Measurements from ENCODE around the gene GTF2F2. TPM values are rescaled to one million over a fixed set of nuclear protein-coding genes. Genes with fewer than 3 reads are reported as not detected.

GTF2F2 gene
- total RNA-seq, 4 donors from 2014 or later, result 24.5 to 35.0 (median 30.5) TPM

GRCh38 chr13:45327253-45327955 lies 207.1 kb downstream of the GTF2F2 start:
- no peak for DNase-seq (ENCODE audit: low spot score in 2 of 2)
- Histone ChIP-seq H3K4me3 (no peak overlapping the region), H3K4me1 (peaks cover 23% of the 10 kb centered on the region), H3K9me3 (no peaks in the 10 kb centered on the region), H3K27ac (no peak overlapping the region), H3K36me3 (no peaks in the 10 kb centered on the region), H3K27me3 (no peaks in the 10 kb centered on the region)
- WGBS, result 74% methylated on average over 9 of the region's 9 CpGs
- TF ChIP-seq CTCF (IDR thresholded peaks at IDR 0.05) (no peak), POLR2A (IDR thresholded peaks at IDR 0.05) (no peak), EP300 (IDR thresholded peaks at IDR 0.05) (no peak), POLR2AphosphoS5 (IDR thresholded peaks at IDR 0.05) (no peak)

- no peak for TF ChIP-seq POLR2A (IDR thresholded peaks at IDR 0.05)
- TF ChIP-seq EP300 (IDR thresholded peaks at IDR 0.05), result no peak
- no peak for TF ChIP-seq POLR2AphosphoS5 (IDR thresholded peaks at IDR 0.05)
- no peak for TF ChIP-seq CTCF (IDR thresholded peaks at IDR 0.05)
- Histone ChIP-seq H3K27me3 (no peaks in the 10 kb centered on the region), H3K27ac (no peak overlapping the region), H3K9me3 (no peaks in the 10 kb centered on the region), H3K4me1 (peaks cover 34% of the 10 kb centered on the region), H3K4me3 (no peak overlapping the region), H3K36me3 (no peaks in the 10 kb centered on the region)
- DNase-seq (ENCODE audit: low spot score in 2 of 2), result no peak
- 61% methylated on average over 3 of the region's 3 CpGs for WGBS
Measured at GRCh38 chr13:45328661-45329111, 208.4 kb downstream of the GTF2F2 start.

- Histone ChIP-seq H3K4me1 (peaks cover 39% of the 10 kb centered on the region), H3K4me3 (no peak overlapping the region), H3K27me3 (no peaks in the 10 kb centered on the region), H3K9me3 (no peaks in the 10 kb centered on the region), H3K36me3 (peaks cover 16% of the 10 kb centered on the region), H3K27ac (no peak overlapping the region)
- TF ChIP-seq CTCF (IDR thresholded peaks at IDR 0.05), result no peak
- no peak for TF ChIP-seq EP300 (IDR thresholded peaks at IDR 0.05)
- TF ChIP-seq POLR2A (IDR thresholded peaks at IDR 0.05), result no peak
- no peak for TF ChIP-seq POLR2AphosphoS5 (IDR thresholded peaks at IDR 0.05)
- DNase-seq (ENCODE audit: low spot score in 2 of 2), result no peak
- WGBS, result 75% methylated on average over 1 of the region's 1 CpG
Measured at GRCh38 chr13:45331123-45331619, 210.9 kb downstream of the GTF2F2 start.

- H3K9me3 ChIP-seq, result no peaks in the 10 kb centered on the region
- TF ChIP-seq POLR2A (IDR thresholded peaks at IDR 0.05) (no peak), CTCF (IDR thresholded peaks at IDR 0.05) (no peak), POLR2AphosphoS5 (IDR thresholded peaks at IDR 0.05) (no peak), EP300 (IDR thresholded peaks at IDR 0.05) (no peak)
- 62% methylated on average over 3 of the region's 3 CpGs for WGBS
- no peak for DNase-seq (ENCODE audit: low spot score in 2 of 2)
- peaks cover 43% of the 10 kb centered on the region for H3K4me1 ChIP-seq
- H3K36me3 ChIP-seq, result peaks cover 20% of the 10 kb centered on the region
- no peak overlapping the region for H3K4me3 ChIP-seq
- no peaks in the 10 kb centered on the region for H3K27me3 ChIP-seq
- no peak overlapping the region for H3K27ac ChIP-seq
Measured at GRCh38 chr13:45331692-45332035, 211.4 kb downstream of the GTF2F2 start.

GRCh38 chr13:45332036-45332830 lies 211.9 kb downstream of the GTF2F2 start:
- Histone ChIP-seq H3K9me3 (no peaks in the 10 kb centered on the region), H3K4me1 (peaks cover 47% of the 10 kb centered on the region), H3K36me3 (peaks cover 26% of the 10 kb centered on the region), H3K27ac (no peak overlapping the region), H3K4me3 (no peak overlapping the region), H3K27me3 (no peaks in the 10 kb centered on the region)
- DNase-seq (ENCODE audit: low spot score in 2 of 2), result no peak
- TF ChIP-seq POLR2A (IDR thresholded peaks at IDR 0.05), result no peak
- no peak for TF ChIP-seq POLR2AphosphoS5 (IDR thresholded peaks at IDR 0.05)
- TF ChIP-seq CTCF (IDR thresholded peaks at IDR 0.05), result no peak
- TF ChIP-seq EP300 (IDR thresholded peaks at IDR 0.05), result no peak
- WGBS, result 77% methylated on average over 2 of the region's 2 CpGs
